ENCODE data around the gene QRFP.

QRFP gene

GRCh38 chr9:130888146-130888885, 8.3 kb downstream of the QRFP start:
- no peak for DNase-seq

- DNase-seq = no peak
Observed at GRCh38 chr9:130887494-130888144, 9.0 kb downstream of the QRFP start.

GRCh38 chr9:130886981-130887380, 9.6 kb downstream of the QRFP start:
- DNase-seq = no peak

- no peak for DNase-seq
Observed at GRCh38 chr9:130885484-130886375, 10.9 kb downstream of the QRFP start.

- DNase-seq = no peak
Observed at GRCh38 chr9:130884542-130885483, 11.8 kb downstream of the QRFP start.

GRCh38 chr9:130884111-130884531, 12.5 kb downstream of the QRFP start:
- DNase-seq = no peak

GRCh38 chr9:130883479-130883878, 13.1 kb downstream of the QRFP start:
- no peak for DNase-seq

- DNase-seq = no peak
Observed at GRCh38 chr9:130882696-130883225, 13.9 kb downstream of the QRFP start.

GRCh38 chr9:130881516-130881915, 15.1 kb downstream of the QRFP start:
- DNase-seq = no peak

GRCh38 chr9:130880599-130881220, 15.9 kb downstream of the QRFP start:
- no peak for DNase-seq

- no peak for DNase-seq
Observed at GRCh38 chr9:130879863-130880411, 16.7 kb downstream of the QRFP start.

GRCh38 chr9:130878295-130878694, 18.3 kb downstream of the QRFP start:
- DNase-seq = no peak

GRCh38 chr9:130877300-130877699, 19.3 kb downstream of the QRFP start:
- DNase-seq = no peak

- no peak for DNase-seq
Observed at GRCh38 chr9:130874783-130875182, 21.8 kb downstream of the QRFP start.

- DNase-seq = no peak
Observed at GRCh38 chr9:130873966-130874365, 22.6 kb downstream of the QRFP start.

- DNase-seq = no peak
Observed at GRCh38 chr9:130872912-130873503, 23.6 kb downstream of the QRFP start.

GRCh38 chr9:130872508-130872907, 24.1 kb downstream of the QRFP start:
- no peak for DNase-seq

GRCh38 chr9:130872093-130872492, 24.5 kb downstream of the QRFP start:
- DNase-seq = no peak

- DNase-seq = no peak
Observed at GRCh38 chr9:130871395-130872062, 25.1 kb downstream of the QRFP start.
